Panc1 (cell line): Measurements from ENCODE around the gene ZDHHC14. TPM values are rescaled to one million over a fixed set of nuclear protein-coding genes. Genes with fewer than 3 reads are reported as not detected.

Experiments
- ATAC-seq: fragments of 200-7000 bp; cut with Tn5 transposase; 2 replicates; pipeline ENCODE4 v1.9.1; 2020; ENCODE audit warnings: mild to moderate bottlenecking, moderate library complexity
- BruUV-seq: library from RNA; stranded (reverse); fragments of 400-500 nt; replicated peaks from 2 replicates; lab custom pipeline; 2021; lab: Mats Ljungman, UMichigan
- CTCF ChIA-PET: fragments of 300-600 bp; sonication (Branson Sonifier 250); formaldehyde crosslinking; loops from one replicate; lab custom pipeline; 2022; ENCODE audit warnings: antibody characterized with exemption; lab: Charles Lee
- POLR2A ChIA-PET: fragments of 300-600 bp; sonication (Branson Sonifier 250); formaldehyde crosslinking; loops from one replicate; lab custom pipeline; 2022; ENCODE audit warnings: antibody characterized with exemption; lab: Charles Lee
- DNase-seq: peaks from one replicate; pipeline ENCODE4 v3.0.0-alpha.2; 2010; ENCODE audit warnings: low read depth, low spot score
- H3K27ac ChIP-seq: 2 replicates; pipeline ENCODE4 v1.5.1; 2011; ENCODE audit warnings: mild to moderate bottlenecking, low read length, inconsistent platforms
- H3K27me3 ChIP-seq: fragments of 200-500 bp; sonication (Bioruptor generic); 2 replicates; pipeline ENCODE4 v1.6.0; 2014; ENCODE audit warnings: low read length, inconsistent platforms; ENCODE audit not compliant: control insufficient read depth, insufficient read depth
- H3K36me3 ChIP-seq: fragments of 200-500 bp; sonication (Bioruptor generic); 2 replicates; pipeline ENCODE4 v1.5.1; 2014; ENCODE audit warnings: inconsistent platforms, mild to moderate bottlenecking, low read length, moderate library complexity; ENCODE audit not compliant: control insufficient read depth, insufficient read depth
- H3K4me1 ChIP-seq: 2 replicates; pipeline ENCODE4 v1.5.1; 2011; ENCODE audit warnings: inconsistent platforms, mild to moderate bottlenecking, low read length, moderate library complexity; ENCODE audit not compliant: control insufficient read depth, insufficient read depth
- H3K4me3 ChIP-seq, 2 experiments: 2 replicates each; pipeline ENCODE4 v1.5.1; 2011 to 2012; ENCODE audit warnings: low read depth in 2 of 2, low read length in 2 of 2, mild to moderate bottlenecking in 2 of 2, inconsistent platforms in 1 of 2, moderate library complexity in 1 of 2
- H3K9me3 ChIP-seq: fragments of 200-500 bp; sonication (Bioruptor generic); 2 replicates; pipeline ENCODE4 v1.5.1; 2014; ENCODE audit warnings: low read depth, mild to moderate bottlenecking, inconsistent platforms, low read length, moderate library complexity; ENCODE audit not compliant: control insufficient read depth, insufficient read depth
- POLR2AphosphoS5 ChIP-seq: IDR thresholded peaks from 2 replicates; pipeline ENCODE4 v1.6.1; 2012; ENCODE audit warnings: mild to moderate bottlenecking, low read depth, low read length, moderate library complexity
- SIN3A ChIP-seq: IDR thresholded peaks from 2 replicates; pipeline ENCODE4 v1.6.1; 2012; ENCODE audit warnings: low read depth, mild to moderate bottlenecking, low read length, moderate library complexity, borderline replicate concordance; ENCODE audit not compliant: insufficient read depth
- TCF7L2 ChIP-seq: IDR thresholded peaks from 2 replicates; pipeline ENCODE4 v1.6.1; 2011; ENCODE audit warnings: mild to moderate bottlenecking, low read depth, low read length, inconsistent platforms
- in situ Hi-C: cut with HindIII; loops from 2 replicates; pipeline ENCODE4 v1.10.0; 2016; ENCODE audit warnings: low sequenced_read_pairs, low pct_unique_long_range_greater_than_20kb
- intact Hi-C: fragments of 100-400 bp; cut with micrococcal nuclease; formaldehyde crosslinking; loops from one replicate; pipeline ENCODE4 v1.10.0; 2022; ENCODE audit not compliant: unreplicated experiment
- total RNA-seq: library from RNA; stranded (reverse); gene quantifications from one replicate; pipeline ENCODE4 v1.2.1, GENCODE V29; 2021; ENCODE audit not compliant: unreplicated experiment
- TF ChIP-seq, protein P1 (sequence below): fragments of 450-650 bp; IDR thresholded peaks from 2 replicates; pipeline ENCODE4 v1.5.1; 2017; ENCODE audit warnings: mild to moderate bottlenecking
- TF ChIP-seq, protein P2 (sequence below), 2 experiments: IDR thresholded peaks; 2 replicates each; pipeline ENCODE4 v1.6.1; 2011 to 2012; ENCODE audit warnings: low read depth in 2 of 2, control low read depth in 1 of 2, low read length in 1 of 2, mild to moderate bottlenecking in 1 of 2, moderate library complexity in 1 of 2; ENCODE audit not compliant: insufficient read depth in 1 of 2

Gene ZDHHC14
- total RNA-seq, 1 experiment from 2014 or later, result 19.9 TPM

DNA sequence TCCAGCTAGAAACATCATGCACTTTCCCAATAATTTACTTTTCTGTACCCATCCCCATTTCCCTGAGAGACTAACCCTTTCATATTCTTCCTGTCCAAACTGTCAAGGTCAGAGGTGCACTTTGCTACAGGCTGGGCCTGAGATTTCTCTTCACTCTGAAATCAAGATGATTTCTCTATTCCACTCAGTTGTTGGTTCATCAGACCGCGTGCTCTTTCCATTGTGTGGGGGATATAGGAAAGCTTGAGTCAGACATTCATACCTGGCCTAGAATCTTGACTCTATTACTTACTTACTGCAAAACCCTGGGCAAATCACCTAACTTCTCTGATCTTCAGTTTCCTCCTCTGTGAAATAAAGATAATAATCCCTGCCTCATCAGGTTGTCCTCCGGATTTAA is 4.7 kb upstream of the ZDHHC14 start:
- intact Hi-C loops (loop anchor here (10.0 kb wide), 1 partner anchor 51 kb away; the partner anchor contains the start of gene TMEM242), in situ Hi-C loops (no loop called here)
- ATAC-seq, result no peak
- BruUV-seq, result no TSS peak
- Histone ChIP-seq H3K27me3 (no peaks in the 10 kb centered on the region), H3K36me3 (no peaks in the 10 kb centered on the region; the same call in 1 of the 2 replicates), H3K4me3 (no peak overlapping the region), H3K9me3 (no peaks in the 10 kb centered on the region), H3K27ac (no peak overlapping the region), H3K4me1 (peaks cover 4% of the 10 kb centered on the region; the same call in 1 of the 2 replicates)
- TF ChIP-seq TCF7L2, result no peak
- TF ChIP-seq, protein P1, sequence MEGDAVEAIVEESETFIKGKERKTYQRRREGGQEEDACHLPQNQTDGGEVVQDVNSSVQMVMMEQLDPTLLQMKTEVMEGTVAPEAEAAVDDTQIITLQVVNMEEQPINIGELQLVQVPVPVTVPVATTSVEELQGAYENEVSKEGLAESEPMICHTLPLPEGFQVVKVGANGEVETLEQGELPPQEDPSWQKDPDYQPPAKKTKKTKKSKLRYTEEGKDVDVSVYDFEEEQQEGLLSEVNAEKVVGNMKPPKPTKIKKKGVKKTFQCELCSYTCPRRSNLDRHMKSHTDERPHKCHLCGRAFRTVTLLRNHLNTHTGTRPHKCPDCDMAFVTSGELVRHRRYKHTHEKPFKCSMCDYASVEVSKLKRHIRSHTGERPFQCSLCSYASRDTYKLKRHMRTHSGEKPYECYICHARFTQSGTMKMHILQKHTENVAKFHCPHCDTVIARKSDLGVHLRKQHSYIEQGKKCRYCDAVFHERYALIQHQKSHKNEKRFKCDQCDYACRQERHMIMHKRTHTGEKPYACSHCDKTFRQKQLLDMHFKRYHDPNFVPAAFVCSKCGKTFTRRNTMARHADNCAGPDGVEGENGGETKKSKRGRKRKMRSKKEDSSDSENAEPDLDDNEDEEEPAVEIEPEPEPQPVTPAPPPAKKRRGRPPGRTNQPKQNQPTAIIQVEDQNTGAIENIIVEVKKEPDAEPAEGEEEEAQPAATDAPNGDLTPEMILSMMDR, result no peak
- ChIA-PET CTCF (no interaction called here), POLR2A (no interaction called here)
- no peak for DNase-seq

DNA sequence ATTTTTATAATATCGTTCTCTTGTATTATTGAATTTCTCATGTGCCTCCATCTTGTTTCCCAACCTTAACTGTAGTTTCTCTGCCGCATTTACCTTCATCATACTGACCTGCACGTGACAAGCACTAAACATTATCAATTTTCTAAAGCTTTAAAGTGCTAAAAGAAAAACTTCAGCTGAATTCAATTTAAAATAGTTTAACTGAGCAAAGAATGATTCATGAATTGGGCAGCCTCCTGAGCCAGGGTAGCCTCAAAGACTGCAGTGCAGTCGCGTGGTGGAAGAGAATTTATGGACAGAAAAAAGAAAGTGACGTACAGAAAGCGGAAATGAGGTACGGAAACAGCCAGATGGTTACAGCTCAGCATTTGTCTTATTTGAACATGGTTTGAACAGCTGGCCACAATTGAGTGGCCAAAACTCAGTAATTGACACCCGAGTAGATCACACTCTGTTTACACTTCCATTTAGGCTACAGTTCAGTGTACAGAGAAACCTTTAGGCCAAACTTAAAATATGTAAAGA is 4.2 kb upstream of the ZDHHC14 start:
- Histone ChIP-seq H3K27ac (no peak overlapping the region), H3K4me3 (no peak overlapping the region), H3K4me1 (peaks cover 4% of the 10 kb centered on the region; the same call in 1 of the 2 replicates), H3K27me3 (no peaks in the 10 kb centered on the region), H3K36me3 (no peaks in the 10 kb centered on the region; the same call in 1 of the 2 replicates), H3K9me3 (no peaks in the 10 kb centered on the region)
- DNase-seq (no peak), ATAC-seq (no peak)
- TF ChIP-seq TCF7L2 (no peak), POLR2AphosphoS5 (no peak), SIN3A (no peak)
- TF ChIP-seq, protein P1, result no peak
- TF ChIP-seq, protein P2, sequence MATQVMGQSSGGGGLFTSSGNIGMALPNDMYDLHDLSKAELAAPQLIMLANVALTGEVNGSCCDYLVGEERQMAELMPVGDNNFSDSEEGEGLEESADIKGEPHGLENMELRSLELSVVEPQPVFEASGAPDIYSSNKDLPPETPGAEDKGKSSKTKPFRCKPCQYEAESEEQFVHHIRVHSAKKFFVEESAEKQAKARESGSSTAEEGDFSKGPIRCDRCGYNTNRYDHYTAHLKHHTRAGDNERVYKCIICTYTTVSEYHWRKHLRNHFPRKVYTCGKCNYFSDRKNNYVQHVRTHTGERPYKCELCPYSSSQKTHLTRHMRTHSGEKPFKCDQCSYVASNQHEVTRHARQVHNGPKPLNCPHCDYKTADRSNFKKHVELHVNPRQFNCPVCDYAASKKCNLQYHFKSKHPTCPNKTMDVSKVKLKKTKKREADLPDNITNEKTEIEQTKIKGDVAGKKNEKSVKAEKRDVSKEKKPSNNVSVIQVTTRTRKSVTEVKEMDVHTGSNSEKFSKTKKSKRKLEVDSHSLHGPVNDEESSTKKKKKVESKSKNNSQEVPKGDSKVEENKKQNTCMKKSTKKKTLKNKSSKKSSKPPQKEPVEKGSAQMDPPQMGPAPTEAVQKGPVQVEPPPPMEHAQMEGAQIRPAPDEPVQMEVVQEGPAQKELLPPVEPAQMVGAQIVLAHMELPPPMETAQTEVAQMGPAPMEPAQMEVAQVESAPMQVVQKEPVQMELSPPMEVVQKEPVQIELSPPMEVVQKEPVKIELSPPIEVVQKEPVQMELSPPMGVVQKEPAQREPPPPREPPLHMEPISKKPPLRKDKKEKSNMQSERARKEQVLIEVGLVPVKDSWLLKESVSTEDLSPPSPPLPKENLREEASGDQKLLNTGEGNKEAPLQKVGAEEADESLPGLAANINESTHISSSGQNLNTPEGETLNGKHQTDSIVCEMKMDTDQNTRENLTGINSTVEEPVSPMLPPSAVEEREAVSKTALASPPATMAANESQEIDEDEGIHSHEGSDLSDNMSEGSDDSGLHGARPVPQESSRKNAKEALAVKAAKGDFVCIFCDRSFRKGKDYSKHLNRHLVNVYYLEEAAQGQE (IDR thresholded peaks at IDR 0.05; ENCODE audit: insufficient read depth in 1 of 2, low read depth in 2 of 2, low read length in 1 of 2), result no peak
- POLR2A ChIA-PET, result interaction anchor here (0.6 kb wide), 1 partner anchor 10 kb away, joined by 3 read pairs; no protein-coding TSS in a partner anchor
- in situ Hi-C loops, result no loop called here
- CTCF ChIA-PET, result no interaction called here
- intact Hi-C loops, result loop anchor here (10.0 kb wide), 1 partner anchor 52 kb away; the partner anchor contains the start of gene TMEM242
- no TSS peak for BruUV-seq
